GM06990 (cell line): ENCODE measurements around the gene SYTL2.
A peak's percentile ranks its signal among the peaks of the same experiment; 100 is the strongest.
"Not testable (repeated sequence)": the region's sequence is repeated elsewhere in the genome, so short reads cannot be mapped to it uniquely, and the experiment has no call there.

Experiments used
- DNase-seq: peaks from one replicate; pipeline ENCODE4 v3.0.0-alpha.2; 2011; ENCODE audit not compliant: insufficient read length; ENCODE audit errors: extremely low read depth
- H3K27me3 ChIP-seq: replicated peaks from 2 replicates; pipeline ENCODE4 v1.6.0; 2011; ENCODE audit warnings: low read length; ENCODE audit not compliant: control insufficient read depth, insufficient read depth
- H3K36me3 ChIP-seq: 2 replicates; pipeline ENCODE4 v1.5.1; 2011; ENCODE audit warnings: low read length; ENCODE audit not compliant: control insufficient read depth, insufficient read depth
- H3K4me3 ChIP-seq: replicated peaks from 2 replicates; pipeline ENCODE4 v1.5.1; 2011; ENCODE audit warnings: low read depth, mild to moderate bottlenecking, control low read depth, low read length
- TF ChIP-seq, protein P1 (sequence below): IDR thresholded peaks from 2 replicates; pipeline ENCODE4 v1.5.1; 2011; ENCODE audit warnings: low read length, control low read depth, mild to moderate bottlenecking, inconsistent platforms; ENCODE audit not compliant: insufficient read depth, poor library complexity, severe bottlenecking

Gene SYTL2

GRCh38 chr11:85658180-85658579 lies 152.8 kb downstream of the SYTL2 start:
- Histone ChIP-seq H3K4me3 (no peak overlapping the region), H3K27me3 (no peaks in the 10 kb centered on the region), H3K36me3 (no peaks in the 10 kb centered on the region; the same call in 1 of the 2 replicates)
- DNase-seq: no peak
- TF ChIP-seq, protein P1, sequence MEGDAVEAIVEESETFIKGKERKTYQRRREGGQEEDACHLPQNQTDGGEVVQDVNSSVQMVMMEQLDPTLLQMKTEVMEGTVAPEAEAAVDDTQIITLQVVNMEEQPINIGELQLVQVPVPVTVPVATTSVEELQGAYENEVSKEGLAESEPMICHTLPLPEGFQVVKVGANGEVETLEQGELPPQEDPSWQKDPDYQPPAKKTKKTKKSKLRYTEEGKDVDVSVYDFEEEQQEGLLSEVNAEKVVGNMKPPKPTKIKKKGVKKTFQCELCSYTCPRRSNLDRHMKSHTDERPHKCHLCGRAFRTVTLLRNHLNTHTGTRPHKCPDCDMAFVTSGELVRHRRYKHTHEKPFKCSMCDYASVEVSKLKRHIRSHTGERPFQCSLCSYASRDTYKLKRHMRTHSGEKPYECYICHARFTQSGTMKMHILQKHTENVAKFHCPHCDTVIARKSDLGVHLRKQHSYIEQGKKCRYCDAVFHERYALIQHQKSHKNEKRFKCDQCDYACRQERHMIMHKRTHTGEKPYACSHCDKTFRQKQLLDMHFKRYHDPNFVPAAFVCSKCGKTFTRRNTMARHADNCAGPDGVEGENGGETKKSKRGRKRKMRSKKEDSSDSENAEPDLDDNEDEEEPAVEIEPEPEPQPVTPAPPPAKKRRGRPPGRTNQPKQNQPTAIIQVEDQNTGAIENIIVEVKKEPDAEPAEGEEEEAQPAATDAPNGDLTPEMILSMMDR: no peak

DNA sequence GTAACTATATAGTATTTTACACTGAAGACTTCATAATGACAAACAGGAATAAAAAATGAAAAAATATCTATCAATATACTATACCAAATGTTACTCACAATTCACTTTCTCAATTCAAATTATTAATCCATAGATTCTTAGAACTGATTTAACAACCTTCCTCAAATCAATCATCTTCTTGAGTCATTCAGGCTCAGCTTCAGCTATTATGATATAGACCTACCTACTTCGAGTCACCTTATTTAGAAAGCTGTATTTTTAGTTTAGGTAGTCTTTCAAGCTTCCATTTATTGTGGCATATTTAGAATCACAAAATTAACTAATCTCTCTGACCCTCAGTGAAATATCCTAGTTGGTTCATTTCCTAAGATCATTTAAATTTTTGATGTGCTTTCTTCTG lies 154.2 kb downstream of the SYTL2 start:
- no peaks in the 10 kb centered on the region for H3K27me3 ChIP-seq
- no peak overlapping the region for H3K4me3 ChIP-seq
- TF ChIP-seq, protein P1: no peak
- no peaks in the 10 kb centered on the region; the same call in none of the 2 replicates for H3K36me3 ChIP-seq
- no peak for DNase-seq

- not testable (repeated sequence) for DNase-seq, H3K27me3 ChIP-seq, H3K36me3 ChIP-seq, H3K4me3 ChIP-seq
Observed at GRCh38 chr11:85654343-85654742, 156.6 kb downstream of the SYTL2 start.

DNA sequence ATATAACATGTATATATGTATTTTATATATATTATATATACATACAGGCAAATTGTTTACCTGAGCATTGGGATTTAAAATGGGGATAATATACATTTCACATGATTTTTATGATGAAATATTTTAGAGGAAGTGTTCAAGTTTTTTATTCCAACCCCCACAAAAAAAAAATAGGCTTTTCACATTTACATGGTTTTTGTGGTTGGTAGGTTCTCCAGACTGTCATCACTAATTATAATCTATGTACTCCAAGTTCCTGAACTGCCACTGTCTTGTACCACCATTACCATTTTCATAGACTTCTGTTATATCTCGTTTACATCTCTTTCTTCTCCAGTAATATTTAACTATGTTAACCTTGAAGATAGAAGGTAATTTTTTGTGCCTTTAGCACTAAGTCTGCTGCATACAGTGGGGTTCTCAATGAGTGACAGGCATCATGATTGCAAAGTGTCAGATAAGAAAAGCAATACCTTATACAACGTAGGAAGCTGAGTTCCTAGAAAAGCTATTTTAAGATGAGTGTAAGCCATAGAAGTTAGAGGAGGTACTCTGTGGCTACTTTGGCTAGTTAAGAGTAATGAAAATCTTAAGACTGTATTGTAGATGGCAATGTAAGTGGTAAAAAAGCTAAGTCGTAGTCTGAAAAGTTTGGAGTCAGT lies 158.0 kb downstream of the SYTL2 start:
- Histone ChIP-seq H3K27me3 (no peaks in the 10 kb centered on the region), H3K36me3 (peaks cover 3% of the 10 kb centered on the region), H3K4me3 (no peak overlapping the region)
- TF ChIP-seq, protein P1: no peak
- DNase-seq: no peak

DNA sequence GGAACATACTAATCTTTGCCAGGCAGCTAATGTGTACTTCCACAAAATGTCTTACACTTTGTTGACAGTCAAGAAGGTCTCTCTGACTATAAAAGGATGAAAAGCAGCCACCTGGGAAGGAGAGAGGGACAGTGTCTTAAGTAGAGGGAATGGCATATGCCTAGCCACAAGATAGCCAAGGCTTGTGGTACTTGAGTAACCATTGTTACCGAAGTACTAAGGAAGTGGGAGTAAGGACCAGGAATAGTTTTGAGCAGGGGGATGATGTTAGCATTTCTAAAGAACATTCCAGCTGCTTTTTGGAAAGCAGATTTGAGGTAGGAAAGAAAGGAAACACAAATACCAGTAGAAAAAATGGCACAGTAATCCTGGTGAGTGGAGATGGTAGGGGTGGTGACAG lies 159.8 kb downstream of the SYTL2 start:
- TF ChIP-seq, protein P1: no peak
- Histone ChIP-seq H3K27me3 (no peaks in the 10 kb centered on the region), H3K4me3 (no peak overlapping the region), H3K36me3 (peaks cover 3% of the 10 kb centered on the region)
- DNase-seq: no peak

DNA sequence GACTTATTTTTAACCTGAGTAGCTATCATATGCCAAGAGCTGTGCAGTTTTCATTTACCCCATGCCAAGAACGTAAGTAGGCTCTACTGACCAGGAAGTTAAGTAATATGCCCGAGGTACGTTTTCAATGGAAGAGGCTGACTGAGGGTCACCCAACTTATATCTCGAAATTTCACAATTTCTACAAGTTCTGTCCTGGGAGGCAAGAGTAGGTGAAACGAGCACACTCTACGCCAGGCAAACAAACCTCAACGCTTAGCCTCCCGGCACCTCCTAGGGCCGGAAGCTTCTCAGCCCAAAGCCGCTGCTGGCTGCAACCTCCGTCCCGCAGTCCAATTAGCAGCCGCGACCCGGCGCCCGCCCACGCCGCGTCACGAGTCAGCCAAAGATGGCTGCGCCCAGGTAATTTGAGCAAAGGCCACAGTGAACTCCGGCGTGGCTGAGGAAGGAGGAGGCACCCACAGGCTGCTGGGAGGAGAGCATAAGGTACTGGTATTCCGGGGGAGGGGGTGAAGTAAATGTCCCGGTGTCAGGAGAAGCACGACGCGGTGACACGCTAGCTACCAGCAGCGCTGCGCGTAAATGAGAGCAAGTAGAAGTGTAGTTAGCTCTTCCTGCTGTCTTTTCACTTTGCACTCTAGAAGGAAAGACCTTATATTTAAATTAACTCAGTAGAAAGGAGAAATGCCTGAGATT lies 163.2 kb downstream of the SYTL2 start, which contains the start of gene TMEM126A:
Gene TMEM126A (plus strand): TSS at position 364 of the 696 bp plus-strand sequence. CDS start 2,289 bp downstream, outside the sequence.
- TF ChIP-seq, protein P1: no peak
- DNase-seq: peak; percentile 91
- H3K36me3 ChIP-seq: peaks cover 3% of the 10 kb centered on the region; the same call in 1 of the 2 replicates
- peak within 1 kb of the TSS; percentile 90 for H3K4me3 ChIP-seq
- no peaks in the 10 kb centered on the region for H3K27me3 ChIP-seq
